HUES6 (cell line): ENCODE measurements around the gene PODXL.

Experiments used
- H3K27ac ChIP-seq: 2 replicates; pipeline ENCODE4 v1.7.0; 2013; ENCODE audit warnings: low read depth, mild to moderate bottlenecking, low read length, inconsistent platforms
- H3K27me3 ChIP-seq: 2 replicates; pipeline ENCODE4 v1.6.1; 2013; ENCODE audit warnings: low read length; ENCODE audit not compliant: control insufficient read depth, insufficient read depth
- H3K36me3 ChIP-seq: 2 replicates; pipeline ENCODE4 v1.6.1; 2013; ENCODE audit warnings: low read length; ENCODE audit not compliant: control insufficient read depth, insufficient read depth
- H3K4me1 ChIP-seq: 2 replicates; pipeline ENCODE4 v1.6.1; 2013; ENCODE audit warnings: low read length; ENCODE audit not compliant: control insufficient read depth, insufficient read depth
- H3K4me3 ChIP-seq: 2 replicates; pipeline ENCODE4 v1.5.1; 2013; ENCODE audit warnings: low read depth, low read length
- H3K9ac ChIP-seq: one replicate; pipeline ENCODE4 v1.6.1; 2013; ENCODE audit warnings: mild to moderate bottlenecking, low read length
- H3K9me3 ChIP-seq: 2 replicates; pipeline ENCODE4 v1.6.1; 2013; ENCODE audit warnings: low read depth, low read length; ENCODE audit not compliant: control insufficient read depth, insufficient read depth

PODXL gene

GRCh38 chr7:131548371-131548770, 8.1 kb downstream of the PODXL start:
- Histone ChIP-seq H3K9ac (no peak overlapping the region), H3K4me3 (0 out of 2 replicates have a peak overlapping the region, but pooled peaks have one; percentile 2), H3K27me3 (no peaks in the 10 kb centered on the region), H3K36me3 (peaks cover 89% of the 10 kb centered on the region), H3K4me1 (peaks cover 92% of the 10 kb centered on the region), H3K27ac (0 out of 2 replicates have a peak overlapping the region, but pooled peaks have one; percentile 25), H3K9me3 (no peaks in the 10 kb centered on the region)

DNA sequence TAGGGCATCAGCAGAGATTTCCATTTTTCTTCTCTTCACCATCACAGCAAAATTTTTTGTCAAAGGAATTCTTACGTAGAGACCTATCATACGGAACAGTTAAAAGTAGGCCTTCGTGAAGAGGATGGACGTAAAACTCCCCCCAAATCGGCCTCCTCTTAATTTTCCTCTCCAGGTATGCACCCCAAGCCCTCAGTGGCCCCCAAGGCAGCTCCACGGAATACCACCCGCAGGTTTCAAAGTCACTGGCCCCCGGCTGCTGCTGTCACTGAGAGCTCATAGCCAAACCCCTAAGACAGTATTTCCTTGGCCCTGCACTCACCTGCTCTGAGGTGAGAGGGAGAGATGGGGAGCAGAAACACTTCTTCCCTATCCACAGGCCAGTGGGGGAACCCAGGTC, 8.8 kb downstream of the PODXL start:
- peaks cover 90% of the 10 kb centered on the region for H3K4me1 ChIP-seq
- H3K27me3 ChIP-seq = no peaks in the 10 kb centered on the region
- H3K4me3 ChIP-seq = 0 out of 2 replicates have a peak overlapping the region, but pooled peaks have one; percentile 2
- H3K36me3 ChIP-seq = peaks cover 89% of the 10 kb centered on the region
- no peak overlapping the region for H3K9ac ChIP-seq
- H3K9me3 ChIP-seq = no peaks in the 10 kb centered on the region
- 0 out of 2 replicates have a peak overlapping the region, but pooled peaks have one; percentile 25 for H3K27ac ChIP-seq

DNA sequence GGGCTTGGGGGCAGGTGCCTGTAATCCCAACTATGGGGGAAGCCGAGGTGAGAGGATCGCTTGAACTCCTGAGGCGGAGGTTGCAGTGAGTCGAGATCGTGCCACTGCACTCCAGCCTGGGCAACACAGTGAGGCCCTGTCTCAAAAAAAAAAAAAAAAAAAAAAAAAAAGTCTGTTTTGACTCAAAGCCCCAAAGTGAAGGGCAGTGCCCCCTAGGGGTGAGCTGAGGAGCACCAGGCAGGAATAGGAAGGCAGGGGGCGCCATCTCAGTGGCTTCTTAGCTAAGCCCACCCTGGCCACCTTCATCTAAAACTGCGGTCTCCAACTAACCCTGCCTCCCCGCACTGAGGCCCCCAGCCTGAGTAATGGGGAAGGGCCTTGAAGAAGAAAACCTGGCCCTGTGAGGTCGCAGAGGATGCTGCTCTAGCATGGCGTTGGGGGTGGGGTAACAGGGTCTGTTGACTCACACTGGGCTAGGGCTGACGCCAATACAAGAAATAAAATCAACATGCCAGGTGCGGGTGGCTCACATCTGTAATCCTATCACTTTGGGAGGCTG, 9.8 kb downstream of the PODXL start:
- H3K4me3 ChIP-seq = no peak overlapping the region

GRCh38 chr7:131546126-131546525, 10.3 kb downstream of the PODXL start:
- H3K4me1 ChIP-seq = peaks cover 88% of the 10 kb centered on the region
- peaks cover 86% of the 10 kb centered on the region for H3K36me3 ChIP-seq
- no peak overlapping the region for H3K9ac ChIP-seq
- no peaks in the 10 kb centered on the region for H3K27me3 ChIP-seq
- H3K4me3 ChIP-seq = no peak overlapping the region
- H3K27ac ChIP-seq = no peak overlapping the region
- H3K9me3 ChIP-seq = no peaks in the 10 kb centered on the region

More for the DNA sequence above, 9.8 kb downstream of the PODXL start:
- Histone ChIP-seq H3K36me3 (peaks cover 88% of the 10 kb centered on the region), H3K9ac (no peak overlapping the region), H3K27me3 (no peaks in the 10 kb centered on the region), H3K4me1 (peaks cover 91% of the 10 kb centered on the region), H3K9me3 (no peaks in the 10 kb centered on the region), H3K27ac (no peak overlapping the region)

DNA sequence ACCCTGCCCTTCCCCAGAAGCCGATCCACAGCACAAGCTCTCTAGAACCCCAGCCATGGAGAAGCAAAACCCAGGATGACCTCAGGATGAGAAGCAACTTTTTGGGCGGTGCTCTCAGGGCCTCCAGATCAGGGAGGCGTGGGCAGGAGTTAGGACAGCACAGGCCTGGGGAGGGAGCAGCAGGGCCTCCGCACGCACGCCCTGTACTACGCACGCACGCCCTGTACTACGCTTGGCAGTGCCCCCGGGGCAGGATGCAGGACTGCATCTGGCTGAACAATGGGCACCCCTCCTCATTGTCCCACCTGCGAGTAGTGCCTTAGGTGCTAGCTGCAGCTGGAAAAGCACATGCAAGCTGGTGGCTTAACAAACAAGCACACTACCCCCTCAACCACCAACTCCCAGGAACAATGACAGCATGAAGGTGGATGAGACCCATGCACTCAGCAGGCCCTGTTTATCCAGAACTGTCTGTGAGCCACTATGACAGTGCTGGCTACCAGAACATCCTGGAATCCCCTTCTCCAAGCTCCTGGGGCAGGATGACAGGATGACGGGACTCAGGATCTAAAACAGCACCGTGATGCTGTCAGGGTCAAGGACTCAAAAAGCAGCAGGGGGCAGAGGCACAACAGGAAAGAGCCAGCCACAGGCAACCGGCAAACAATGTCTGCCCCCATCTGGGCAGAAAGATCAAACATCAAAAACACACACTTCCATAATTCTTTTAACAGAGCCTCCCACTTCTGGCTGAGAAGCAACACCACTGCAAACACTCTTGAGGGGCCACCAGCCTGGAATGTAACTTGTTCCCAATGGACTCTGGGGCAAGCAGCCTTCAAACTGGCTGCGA, 11.8 kb downstream of the PODXL start:
- peaks cover 91% of the 10 kb centered on the region for H3K4me1 ChIP-seq

GRCh38 chr7:131544021-131544420, 12.4 kb downstream of the PODXL start:
- Histone ChIP-seq H3K4me1 (peaks cover 91% of the 10 kb centered on the region), H3K27ac (no peak overlapping the region), H3K4me3 (no peak overlapping the region), H3K36me3 (peaks cover 87% of the 10 kb centered on the region), H3K9me3 (no peaks in the 10 kb centered on the region), H3K27me3 (no peaks in the 10 kb centered on the region), H3K9ac (no peak overlapping the region)

More for the DNA sequence above, 11.8 kb downstream of the PODXL start:
- Histone ChIP-seq H3K27me3 (no peaks in the 10 kb centered on the region), H3K9ac (no peak overlapping the region), H3K27ac (no peak overlapping the region), H3K9me3 (no peaks in the 10 kb centered on the region), H3K36me3 (peaks cover 87% of the 10 kb centered on the region), H3K4me3 (no peak overlapping the region; the same call in 1 of the 2 replicates)

GRCh38 chr7:131543298-131543697, 13.1 kb downstream of the PODXL start:
- Histone ChIP-seq H3K9me3 (no peaks in the 10 kb centered on the region), H3K9ac (no peak overlapping the region), H3K4me1 (peaks cover 91% of the 10 kb centered on the region), H3K36me3 (peaks cover 85% of the 10 kb centered on the region), H3K27ac (no peak overlapping the region), H3K4me3 (no peak overlapping the region), H3K27me3 (no peaks in the 10 kb centered on the region)

DNA sequence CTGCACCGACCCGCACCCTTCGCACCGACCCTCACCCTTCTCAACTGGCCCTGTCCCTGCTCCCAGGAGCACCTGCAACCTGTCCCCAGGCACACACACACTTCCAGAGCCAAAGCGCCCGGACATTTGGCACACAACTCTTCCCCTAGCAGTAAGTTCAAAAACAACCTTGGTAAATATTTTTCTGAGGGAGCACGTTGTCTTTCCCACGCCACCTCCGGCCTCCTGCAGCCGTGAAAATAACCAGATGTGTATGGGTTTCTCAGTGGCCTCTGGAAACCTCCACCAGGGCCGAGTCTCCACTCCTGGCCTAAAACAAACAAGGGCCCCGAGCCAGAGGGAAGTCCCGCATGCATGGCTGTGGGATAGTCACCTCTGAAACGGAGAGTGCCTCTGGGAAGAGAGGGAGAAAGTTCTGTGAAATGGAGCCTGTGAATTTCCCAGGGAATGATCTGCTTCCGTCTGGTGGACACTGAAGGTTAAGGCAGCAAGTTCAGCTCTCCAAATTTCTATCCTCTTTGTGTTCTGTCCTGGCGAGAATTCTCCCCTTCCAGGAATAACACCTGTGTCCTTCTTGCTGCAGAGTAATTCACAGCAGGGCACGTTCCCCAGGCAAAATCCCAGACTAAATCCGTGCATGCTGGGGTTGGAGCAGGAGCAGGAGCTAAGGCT, 15.8 kb downstream of the PODXL start:
- Histone ChIP-seq H3K4me1 (peaks cover 74% of the 10 kb centered on the region), H3K36me3 (peaks cover 93% of the 10 kb centered on the region), H3K9ac (no peak overlapping the region), H3K9me3 (no peaks in the 10 kb centered on the region), H3K27me3 (no peaks in the 10 kb centered on the region), H3K4me3 (0 out of 2 replicates have a peak overlapping the region, but pooled peaks have one; percentile 4), H3K27ac (0 out of 2 replicates have a peak overlapping the region, but pooled peaks have one; percentile 25)

DNA sequence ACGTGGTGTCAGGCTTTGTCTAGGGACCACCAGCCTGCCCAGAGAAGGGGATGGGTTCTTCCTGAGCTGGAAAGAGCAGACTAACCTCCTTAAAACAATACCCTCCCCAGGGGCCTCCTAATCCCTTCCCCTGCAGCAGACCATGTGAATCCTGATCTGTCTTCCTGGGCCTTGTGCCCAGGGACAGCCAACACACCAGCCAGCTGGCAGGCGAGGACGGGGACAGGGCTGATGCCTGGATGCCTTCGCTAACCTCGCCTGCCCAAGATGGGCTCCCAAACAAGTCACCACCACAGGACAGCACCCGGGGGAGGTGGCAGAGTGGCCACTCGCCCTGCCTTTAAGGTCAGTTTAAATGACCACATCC, 17.6 kb downstream of the PODXL start:
- Histone ChIP-seq H3K27ac (peak overlapping the region; percentile 46; the same call in 1 of the 2 replicates), H3K9ac (peak overlapping the region; percentile 7)

DNA sequence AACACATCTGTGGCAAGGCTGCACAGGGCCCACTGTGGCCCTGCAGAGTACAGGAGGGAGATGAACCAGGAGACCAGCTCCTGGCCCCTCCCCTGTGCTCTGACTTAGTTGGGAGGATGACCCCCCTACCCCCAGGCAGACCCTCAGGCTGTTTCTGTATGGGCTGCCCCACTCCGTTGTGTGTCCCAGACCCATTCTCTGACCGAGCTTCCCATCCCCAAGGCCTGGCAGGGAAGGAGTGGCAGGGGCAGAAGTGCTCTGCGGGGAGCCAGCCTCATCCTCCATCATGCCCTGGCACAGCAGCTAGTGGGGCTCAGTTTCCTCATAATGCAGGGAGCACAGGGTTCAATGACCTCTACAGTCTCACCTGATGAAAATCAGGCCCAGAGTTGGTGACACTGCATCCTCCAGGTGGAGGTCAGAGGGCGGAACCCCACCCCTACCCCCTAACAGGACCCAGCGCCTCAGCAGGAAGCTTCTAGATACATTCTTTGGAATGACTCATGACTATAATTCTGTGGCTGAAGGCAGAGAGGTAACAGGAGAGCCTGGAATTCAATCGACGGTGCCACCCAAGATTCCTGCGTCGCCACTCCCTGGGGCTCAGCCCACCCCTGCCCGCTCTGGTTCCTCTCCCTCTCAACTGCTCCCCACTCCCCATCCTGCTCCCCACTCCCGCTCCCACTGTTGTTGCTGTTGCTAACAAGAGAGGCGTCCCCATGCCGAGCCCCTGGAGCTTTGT, 18.2 kb downstream of the PODXL start:
- H3K36me3 ChIP-seq = peaks cover 88% of the 10 kb centered on the region
- peak overlapping the region; percentile 7 for H3K9ac ChIP-seq
- no peaks in the 10 kb centered on the region for H3K9me3 ChIP-seq
- H3K4me1 ChIP-seq = peaks cover 67% of the 10 kb centered on the region
- H3K27ac ChIP-seq = peak overlapping the region; percentile 46; the same call in 1 of the 2 replicates
- no peaks in the 10 kb centered on the region for H3K27me3 ChIP-seq
- no peak overlapping the region for H3K4me3 ChIP-seq

More for the DNA sequence above, 17.6 kb downstream of the PODXL start:
- H3K4me3 ChIP-seq = no peak overlapping the region
- H3K9me3 ChIP-seq = no peaks in the 10 kb centered on the region
- peaks cover 64% of the 10 kb centered on the region for H3K4me1 ChIP-seq
- H3K36me3 ChIP-seq = peaks cover 88% of the 10 kb centered on the region
- H3K27me3 ChIP-seq = no peaks in the 10 kb centered on the region
